Fibroblast of the aortic adventitia (primary cell): Measurements from ENCODE around the gene IL1RAPL2. TPM values are rescaled to one million over a fixed set of nuclear protein-coding genes. Genes with fewer than 3 reads are reported as not detected.

Experiments
- DNase-seq: peaks from one replicate; pipeline ENCODE4 v3.0.0-alpha.2; 2010; ENCODE audit warnings: low read depth
- H3K4me3 ChIP-seq: 2 replicates; pipeline ENCODE4 v1.5.1; 2011; ENCODE audit warnings: low read depth, mild to moderate bottlenecking, control low read depth, low read length, moderate library complexity
- CTCF ChIP-seq: IDR thresholded peaks from 2 replicates; pipeline ENCODE4 v1.5.1; 2011; ENCODE audit warnings: mild to moderate bottlenecking, low read length, control low read depth, inconsistent platforms; ENCODE audit not compliant: insufficient read depth
- total RNA-seq: library from RNA; depleted of rRNA; stranded (reverse); fragments of >200 nt; gene quantifications from 2 replicates; pipeline ENCODE4 v1.2.3, GENCODE V29; 2012; ENCODE audit warnings: low replicate concordance

IL1RAPL2 gene
- total RNA-seq, 1 donor = 0.27 TPM

- TF ChIP-seq CTCF = no peak
- no peak overlapping the region for H3K4me3 ChIP-seq
- no peak for DNase-seq
Observed at GRCh38 chrX:105150557-105150956, 584.6 kb downstream of the IL1RAPL2 start.

- DNase-seq = no peak
- no peak overlapping the region for H3K4me3 ChIP-seq
- TF ChIP-seq CTCF = no peak
Observed at GRCh38 chrX:105167233-105167632, 601.2 kb downstream of the IL1RAPL2 start.

GRCh38 chrX:105168577-105168976, 602.6 kb downstream of the IL1RAPL2 start:
- TF ChIP-seq CTCF = no peak

GRCh38 chrX:105173071-105173470, 607.1 kb downstream of the IL1RAPL2 start:
- TF ChIP-seq CTCF = no peak
- no peak for DNase-seq
- no peak overlapping the region for H3K4me3 ChIP-seq

More at GRCh38 chrX:105168577-105168976, 602.6 kb downstream of the IL1RAPL2 start:
- H3K4me3 ChIP-seq = no peak overlapping the region
- DNase-seq = no peak

GRCh38 chrX:105179644-105180043, 613.6 kb downstream of the IL1RAPL2 start:
- no peak overlapping the region for H3K4me3 ChIP-seq
- no peak for DNase-seq
- TF ChIP-seq CTCF = no peak

- DNase-seq = no peak
- H3K4me3 ChIP-seq = no peak overlapping the region
- TF ChIP-seq CTCF = no peak
Observed at GRCh38 chrX:105189093-105189492, 623.1 kb downstream of the IL1RAPL2 start.

- DNase-seq = peak; percentile 44
- H3K4me3 ChIP-seq = no peak overlapping the region
- peak; percentile 83 for TF ChIP-seq CTCF
Observed at GRCh38 chrX:105190252-105190853, 624.4 kb downstream of the IL1RAPL2 start.
